Right lobe of liver (tissue), 6 donors: Measurements from ENCODE around the gene MAGEA11. TPM values are rescaled to one million over a fixed set of nuclear protein-coding genes. Genes with fewer than 3 reads are reported as not detected.

ENCODE experiments used
- ATAC-seq, 4 donors: fragments of 200-7000 bp; cut with Tn5 transposase; one replicate each; pipeline ENCODE4 v1.9.1; 2020; ENCODE audit warnings: mild to moderate bottlenecking in 4 of 4, moderate library complexity in 4 of 4
- DNase-seq, 3 donors: peaks; one replicate each; pipeline ENCODE4 v3.0.0-alpha.2; 2020
- H3K27ac ChIP-seq, 3 donors: fragments of 200-600 bp; one replicate each; pipeline ENCODE4 v1.8.0; 2022
- H3K27me3 ChIP-seq, 2 donors: fragments of 200-600 bp; one replicate each; pipeline ENCODE4 v1.8.0; 2022
- H3K36me3 ChIP-seq, 4 donors: fragments of 200-600 bp; sonication (generic) in 1 of 4; one replicate each; pipeline versions ENCODE4 v1.5.1 to v1.8.0; 2017 to 2022; ENCODE audit warnings: control low read depth in 1 of 4
- H3K4me1 ChIP-seq, 4 donors: fragments of 200-600 bp; sonication (generic) in 1 of 4; one replicate each; pipeline versions ENCODE4 v1.5.1 to v1.8.0; 2017 to 2022; ENCODE audit warnings: control low read depth in 1 of 4
- H3K4me3 ChIP-seq, 3 donors: fragments of 200-600 bp; one replicate each; pipeline ENCODE4 v1.8.0; 2022
- H3K9me3 ChIP-seq, 4 donors: fragments of 200-600 bp; sonication (generic) in 1 of 4; one replicate each; pipeline versions ENCODE4 v1.5.1 to v1.8.0; 2017 to 2022; ENCODE audit warnings: control low read depth in 1 of 4
- CTCF ChIP-seq, 4 donors: fragments of 200-600 bp in 3 of 4; fragments of 450-650 bp in 1 of 4; IDR thresholded peaks; one replicate each; pipeline versions ENCODE4 v1.5.1 to v1.8.0; 2016 to 2022; ENCODE audit warnings: antibody characterized with exemption in 4 of 4, mild to moderate bottlenecking in 2 of 4
- POLR2A ChIP-seq: fragments of 450-650 bp; IDR thresholded peaks from one replicate; pipeline ENCODE4 v1.6.1; 2017; ENCODE audit warnings: antibody characterized with exemption, mild to moderate bottlenecking
- WGBS: methylation state at CpG from one replicate; pipeline ENCODE4 v1.1.6; 2018; ENCODE audit warnings: low coverage, low lambda C conversion rate; ENCODE audit not compliant: insufficient coverage; ENCODE audit errors: missing lambda C conversion rate; 5-methylcytosine and 5-hydroxymethylcytosine counted together
- intact Hi-C, 2 donors: fragments of 100-400 bp; cut with DNase I; formaldehyde crosslinking; loops; one replicate each; pipeline versions ENCODE4 v1.11.2 to v1.14.1; 2022
- total RNA-seq, 6 experiments: library from RNA; depleted of rRNA in 2 of 6; stranded (reverse); fragments of >200 nt in 2 of 6; fragmentation: NEBNext Ultra II Directional in 3 of 6; extraction: Animal tissue kit (Norgen Biotek cat#: 25700) in 3 of 6; gene quantifications; one replicate each; pipeline versions ENCODE4 v1.1.0 to v1.2.4, GENCODE V29; 2016 to 2023
- donor health status: DM: no; HTN: yes; CAD: no.
- donor health status: DM: no; HTN: no; CAD: no.
- donor health status: DM: no; HTN: no; CAD: no.
- donor health status: DM: no; HTN: yes; CAD: no.
- donor health status: DM: no; HTN: yes; CAD: no.

The MAGEA11 gene
- total RNA-seq, 6 experiments from 2014 or later, result not detected

GRCh38 chrX:149707147-149707901 lies 4.5 kb upstream of the MAGEA11 start:
- TF ChIP-seq CTCF (IDR thresholded peaks at IDR 0.05), result no peak
- TF ChIP-seq POLR2A, result no peak
- no peaks in the 10 kb centered on the region for H3K36me3 ChIP-seq
- no peak overlapping the region for H3K27ac ChIP-seq
- H3K4me3 ChIP-seq, result no peak overlapping the region
- WGBS, result 38% methylated on average over 2 of the region's 2 CpGs
- no peaks in the 10 kb centered on the region for H3K9me3 ChIP-seq
- no peaks in the 10 kb centered on the region for H3K4me1 ChIP-seq
- DNase-seq (no peak), ATAC-seq (no peak)
- intact Hi-C loops, result no loop called here
- no peaks in the 10 kb centered on the region for H3K27me3 ChIP-seq

- Histone ChIP-seq H3K27ac (no peak overlapping the region), H3K4me3 (no peak overlapping the region), H3K4me1 (no peaks in the 10 kb centered on the region), H3K9me3 (no peaks in the 10 kb centered on the region), H3K36me3 (no peaks in the 10 kb centered on the region), H3K27me3 (no peaks in the 10 kb centered on the region)
- ATAC-seq (no peak), DNase-seq (no peak)
- no peak for TF ChIP-seq CTCF (IDR thresholded peaks at IDR 0.05)
- no peak for TF ChIP-seq POLR2A
- WGBS, result no CpG with 5 or more reads among the region's 5 CpGs
- intact Hi-C loops, result no loop called here
These were observed 971 bp downstream of the MAGEA11 start for GRCh38 chrX:149712831-149713230.

- DNase-seq (no peak), ATAC-seq (no peak)
- H3K9me3 ChIP-seq, result no peaks in the 10 kb centered on the region
- WGBS, result 0% methylated on average over 1 of the region's 5 CpGs
- TF ChIP-seq POLR2A (no peak), CTCF (IDR thresholded peaks at IDR 0.05) (no peak)
- no peaks in the 10 kb centered on the region for H3K4me1 ChIP-seq
- intact Hi-C loops, result no loop called here
- no peak overlapping the region for H3K27ac ChIP-seq
- no peaks in the 10 kb centered on the region for H3K36me3 ChIP-seq
- H3K4me3 ChIP-seq, result no peak overlapping the region
- H3K27me3 ChIP-seq, result no peaks in the 10 kb centered on the region
These were observed 1.6 kb downstream of the MAGEA11 start for GRCh38 chrX:149713279-149714050.

GRCh38 chrX:149715468-149715867 lies 3.6 kb downstream of the MAGEA11 start:
- Histone ChIP-seq H3K4me3 (no peak overlapping the region), H3K27ac (no peak overlapping the region), H3K4me1 (no peaks in the 10 kb centered on the region), H3K27me3 (no peaks in the 10 kb centered on the region), H3K9me3 (no peaks in the 10 kb centered on the region), H3K36me3 (no peaks in the 10 kb centered on the region)
- TF ChIP-seq CTCF (IDR thresholded peaks at IDR 0.05) (no peak), POLR2A (no peak)
- 60% methylated on average over 1 of the region's 2 CpGs for WGBS
- DNase-seq (no peak), ATAC-seq (no peak)
- intact Hi-C loops, result no loop called here
